Measurements from ENCODE around the gene COL6A2. TPM values are rescaled to one million over a fixed set of nuclear protein-coding genes. Genes with fewer than 3 reads are reported as not detected.

Gene COL6A2
- total and polyA plus RNA-seq, 2 experiments from 2014 or later = 28.4 to 89.2 TPM

GRCh38 chr21:46062471-46063211 lies 35.3 kb upstream of the COL6A2 start:
- Histone ChIP-seq H3K79me2 (replicated peaks; ENCODE audit: insufficient read depth) (no peaks in the 10 kb centered on the region), H2AFZ (no peak overlapping the region), H3K27me3 (ENCODE audit: insufficient read depth) (no peaks in the 10 kb centered on the region), H3F3A (replicated peaks; ENCODE audit: low read depth) (0 out of 2 replicates have a peak, but pooled peaks cover 3% of the 10 kb centered on the region), H3K4me1 (ENCODE audit: insufficient read depth) (peaks cover 5% of the 10 kb centered on the region), H3K9me2 (ENCODE audit: insufficient read depth) (no peaks in the 10 kb centered on the region), H3K27ac (ENCODE audit: low read depth) (no peak overlapping the region), H3K36me3 (ENCODE audit: insufficient read depth) (no peaks in the 10 kb centered on the region), H3K4me2 (no peak overlapping the region), H4K20me1 (replicated peaks; ENCODE audit: insufficient read depth) (no peaks in the 10 kb centered on the region), H3K4me3 (no peak overlapping the region)
- H3K4me1 Mint-ChIP-seq = peaks cover 17% of the 10 kb centered on the region
- peaks cover 28% of the 10 kb centered on the region for H3K36me3 Mint-ChIP-seq (ENCODE audit: low read depth)
- H3K4me3 Mint-ChIP-seq = no peak overlapping the region
- peaks cover 24% of the 10 kb centered on the region for H3K27me3 Mint-ChIP-seq (ENCODE audit: insufficient read depth, low read depth, poor library complexity)
- DNase-seq (ENCODE audit: low spot score) (no peak), ATAC-seq (no peak)
- TF ChIP-seq CREB1 (CRISPR knock-in tag; IDR thresholded peaks at IDR 0.05; ENCODE audit: low read depth) (no peak), ZNF114 (CRISPR knock-in tag; IDR thresholded peaks at IDR 0.05) (no peak), ZNF331 (CRISPR knock-in tag; IDR thresholded peaks at IDR 0.05; ENCODE audit: low read depth) (no peak), REST (IDR thresholded peaks at IDR 0.05; ENCODE audit: unreplicated experiment) (no peak), ETS1 (IDR thresholded peaks at IDR 0.05) (no peak), EZH2 (IDR thresholded peaks at IDR 0.05; ENCODE audit: low read depth, unreplicated experiment) (no peak), STAT1 (IDR thresholded peaks at IDR 0.05; ENCODE audit: unreplicated experiment) (no peak), POLR2AphosphoS5 (IDR thresholded peaks at IDR 0.05; ENCODE audit: low read depth) (no peak), EZH2phosphoT487 (IDR thresholded peaks at IDR 0.05; ENCODE audit: unreplicated experiment) (no peak)
- no peak overlapping the region for H3K27ac Mint-ChIP-seq
- peaks cover 59% of the 10 kb centered on the region for H3K9me3 Mint-ChIP-seq

- no peaks in the 10 kb centered on the region for H3K79me2 ChIP-seq (replicated peaks; ENCODE audit: insufficient read depth)
- no peak overlapping the region for H3K4me2 ChIP-seq
- Mint-ChIP-seq H3K4me3 (no peak overlapping the region), H3K4me1 (peaks cover 17% of the 10 kb centered on the region), H3K9me3 (peaks cover 54% of the 10 kb centered on the region), H3K27me3 (ENCODE audit: insufficient read depth, low read depth, poor library complexity) (peaks cover 29% of the 10 kb centered on the region), H3K27ac (no peak overlapping the region), H3K36me3 (ENCODE audit: low read depth) (peaks cover 26% of the 10 kb centered on the region)
- no peaks in the 10 kb centered on the region for H3K27me3 ChIP-seq (ENCODE audit: insufficient read depth)
- H4K20me1 ChIP-seq (replicated peaks; ENCODE audit: insufficient read depth) = no peaks in the 10 kb centered on the region
- H3K36me3 ChIP-seq (ENCODE audit: insufficient read depth) = no peaks in the 10 kb centered on the region
- H3K27ac ChIP-seq (ENCODE audit: low read depth) = no peak overlapping the region
- no peak for ATAC-seq
- 0 out of 2 replicates have a peak, but pooled peaks cover 3% of the 10 kb centered on the region for H3F3A ChIP-seq (replicated peaks; ENCODE audit: low read depth)
- H3K4me1 ChIP-seq (ENCODE audit: insufficient read depth) = peaks cover 5% of the 10 kb centered on the region
- no peak for DNase-seq (ENCODE audit: low spot score)
- H2AFZ ChIP-seq = no peak overlapping the region
- TF ChIP-seq NANOG (IDR thresholded peaks at IDR 0.05; ENCODE audit: borderline replicate concordance) (no peak), ZNF331 (CRISPR knock-in tag; IDR thresholded peaks at IDR 0.05; ENCODE audit: low read depth) (no peak), JUNB (IDR thresholded peaks at IDR 0.05; ENCODE audit: unreplicated experiment) (no peak), ZNF114 (CRISPR knock-in tag; IDR thresholded peaks at IDR 0.05) (no peak), ETS1 (IDR thresholded peaks at IDR 0.05) (no peak)
- no peak overlapping the region for H3K4me3 ChIP-seq
- H3K9me2 ChIP-seq (ENCODE audit: insufficient read depth) = no peaks in the 10 kb centered on the region
Measured at GRCh38 chr21:46063227-46063626, 34.7 kb upstream of the COL6A2 start.

All from GM23338 (cell line).